Panc1 (cell line): ENCODE data around the gene NPR3. TPM values are rescaled to one million over a fixed set of nuclear protein-coding genes. Genes with fewer than 3 reads are reported as not detected.

Source experiments
- ATAC-seq: fragments of 200-7000 bp; cut with Tn5 transposase; 2 replicates; pipeline ENCODE4 v1.9.1; 2020; ENCODE audit warnings: mild to moderate bottlenecking, moderate library complexity
- BruUV-seq: library from RNA; stranded (reverse); fragments of 400-500 nt; replicated peaks from 2 replicates; lab custom pipeline; 2021; lab: Mats Ljungman, UMichigan
- CTCF ChIA-PET: fragments of 300-600 bp; sonication (Branson Sonifier 250); formaldehyde crosslinking; loops from one replicate; lab custom pipeline; 2022; ENCODE audit warnings: antibody characterized with exemption; lab: Charles Lee
- POLR2A ChIA-PET: fragments of 300-600 bp; sonication (Branson Sonifier 250); formaldehyde crosslinking; loops from one replicate; lab custom pipeline; 2022; ENCODE audit warnings: antibody characterized with exemption; lab: Charles Lee
- DNase-seq: peaks from one replicate; pipeline ENCODE4 v3.0.0-alpha.2; 2010; ENCODE audit warnings: low read depth, low spot score
- H3K27ac ChIP-seq: 2 replicates; pipeline ENCODE4 v1.5.1; 2011; ENCODE audit warnings: mild to moderate bottlenecking, low read length, inconsistent platforms
- H3K27me3 ChIP-seq: fragments of 200-500 bp; sonication (Bioruptor generic); 2 replicates; pipeline ENCODE4 v1.6.0; 2014; ENCODE audit warnings: low read length, inconsistent platforms; ENCODE audit not compliant: control insufficient read depth, insufficient read depth
- H3K36me3 ChIP-seq: fragments of 200-500 bp; sonication (Bioruptor generic); 2 replicates; pipeline ENCODE4 v1.5.1; 2014; ENCODE audit warnings: inconsistent platforms, mild to moderate bottlenecking, low read length, moderate library complexity; ENCODE audit not compliant: control insufficient read depth, insufficient read depth
- H3K4me1 ChIP-seq: 2 replicates; pipeline ENCODE4 v1.5.1; 2011; ENCODE audit warnings: inconsistent platforms, mild to moderate bottlenecking, low read length, moderate library complexity; ENCODE audit not compliant: control insufficient read depth, insufficient read depth
- H3K4me3 ChIP-seq, 2 experiments: 2 replicates each; pipeline ENCODE4 v1.5.1; 2011 to 2012; ENCODE audit warnings: low read depth in 2 of 2, low read length in 2 of 2, mild to moderate bottlenecking in 2 of 2, inconsistent platforms in 1 of 2, moderate library complexity in 1 of 2
- H3K9me3 ChIP-seq: fragments of 200-500 bp; sonication (Bioruptor generic); 2 replicates; pipeline ENCODE4 v1.5.1; 2014; ENCODE audit warnings: low read depth, mild to moderate bottlenecking, inconsistent platforms, low read length, moderate library complexity; ENCODE audit not compliant: control insufficient read depth, insufficient read depth
- POLR2AphosphoS5 ChIP-seq: IDR thresholded peaks from 2 replicates; pipeline ENCODE4 v1.6.1; 2012; ENCODE audit warnings: mild to moderate bottlenecking, low read depth, low read length, moderate library complexity
- SIN3A ChIP-seq: IDR thresholded peaks from 2 replicates; pipeline ENCODE4 v1.6.1; 2012; ENCODE audit warnings: low read depth, mild to moderate bottlenecking, low read length, moderate library complexity, borderline replicate concordance; ENCODE audit not compliant: insufficient read depth
- TCF7L2 ChIP-seq: IDR thresholded peaks from 2 replicates; pipeline ENCODE4 v1.6.1; 2011; ENCODE audit warnings: mild to moderate bottlenecking, low read depth, low read length, inconsistent platforms
- in situ Hi-C: cut with HindIII; loops from 2 replicates; pipeline ENCODE4 v1.10.0; 2016; ENCODE audit warnings: low sequenced_read_pairs, low pct_unique_long_range_greater_than_20kb
- intact Hi-C: fragments of 100-400 bp; cut with micrococcal nuclease; formaldehyde crosslinking; loops from one replicate; pipeline ENCODE4 v1.10.0; 2022; ENCODE audit not compliant: unreplicated experiment
- total RNA-seq: library from RNA; stranded (reverse); gene quantifications from one replicate; pipeline ENCODE4 v1.2.1, GENCODE V29; 2021; ENCODE audit not compliant: unreplicated experiment
- TF ChIP-seq, protein P1 (sequence below), 2 experiments: IDR thresholded peaks; 2 replicates each; pipeline ENCODE4 v1.6.1; 2011 to 2012; ENCODE audit warnings: low read depth in 2 of 2, control low read depth in 1 of 2, low read length in 1 of 2, mild to moderate bottlenecking in 1 of 2, moderate library complexity in 1 of 2; ENCODE audit not compliant: insufficient read depth in 1 of 2
- TF ChIP-seq, protein P2 (sequence below): fragments of 450-650 bp; IDR thresholded peaks from 2 replicates; pipeline ENCODE4 v1.5.1; 2017; ENCODE audit warnings: mild to moderate bottlenecking

NPR3 gene
- total RNA-seq, 1 experiment from 2014 or later, result 0.10 TPM

DNA sequence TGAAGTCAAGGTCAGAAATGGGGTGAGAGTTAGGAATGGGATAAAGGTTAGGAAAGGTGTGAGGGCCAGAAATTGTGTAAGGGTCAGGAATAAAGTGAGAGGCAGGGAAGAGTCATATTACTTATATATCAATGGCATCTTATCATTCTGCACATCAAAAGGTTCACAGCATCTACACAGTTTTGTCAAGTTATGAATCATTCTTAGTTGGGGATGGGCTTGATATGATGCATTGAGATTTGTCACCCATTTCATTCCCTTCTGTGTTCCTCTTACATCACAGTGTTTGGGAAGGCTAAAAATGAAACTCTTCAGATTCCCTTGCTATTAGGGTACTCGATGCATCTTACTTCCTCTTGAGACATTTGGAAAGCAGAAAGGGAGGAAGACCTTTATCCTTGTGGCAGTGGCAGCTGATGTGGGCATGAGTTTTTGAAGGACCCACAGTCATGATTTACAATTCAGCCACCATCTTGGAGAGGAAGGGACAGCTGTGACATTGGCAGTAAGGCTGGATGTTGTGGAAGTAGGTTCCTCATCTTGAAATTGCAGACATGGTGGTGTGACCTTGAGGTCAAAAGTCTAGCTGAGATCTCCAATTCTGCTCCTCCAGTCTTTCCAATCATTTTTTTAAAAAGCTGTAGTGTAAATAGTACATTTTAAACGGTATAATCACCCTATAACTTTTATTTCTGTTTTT, 24.2 kb upstream of the NPR3 start:
- Histone ChIP-seq H3K4me3 (no peak overlapping the region), H3K36me3 (no peaks in the 10 kb centered on the region), H3K9me3 (0 out of 2 replicates have a peak, but pooled peaks cover 4% of the 10 kb centered on the region), H3K27ac (no peak overlapping the region), H3K27me3 (no peaks in the 10 kb centered on the region), H3K4me1 (no peaks in the 10 kb centered on the region)
- intact Hi-C loops (no loop called here), in situ Hi-C loops (no loop called here)
- ChIA-PET CTCF (no interaction called here), POLR2A (no interaction called here)
- ATAC-seq (no peak), DNase-seq (no peak)
- TF ChIP-seq SIN3A, result no peak
- no peak for TF ChIP-seq TCF7L2
- TF ChIP-seq, protein P1, sequence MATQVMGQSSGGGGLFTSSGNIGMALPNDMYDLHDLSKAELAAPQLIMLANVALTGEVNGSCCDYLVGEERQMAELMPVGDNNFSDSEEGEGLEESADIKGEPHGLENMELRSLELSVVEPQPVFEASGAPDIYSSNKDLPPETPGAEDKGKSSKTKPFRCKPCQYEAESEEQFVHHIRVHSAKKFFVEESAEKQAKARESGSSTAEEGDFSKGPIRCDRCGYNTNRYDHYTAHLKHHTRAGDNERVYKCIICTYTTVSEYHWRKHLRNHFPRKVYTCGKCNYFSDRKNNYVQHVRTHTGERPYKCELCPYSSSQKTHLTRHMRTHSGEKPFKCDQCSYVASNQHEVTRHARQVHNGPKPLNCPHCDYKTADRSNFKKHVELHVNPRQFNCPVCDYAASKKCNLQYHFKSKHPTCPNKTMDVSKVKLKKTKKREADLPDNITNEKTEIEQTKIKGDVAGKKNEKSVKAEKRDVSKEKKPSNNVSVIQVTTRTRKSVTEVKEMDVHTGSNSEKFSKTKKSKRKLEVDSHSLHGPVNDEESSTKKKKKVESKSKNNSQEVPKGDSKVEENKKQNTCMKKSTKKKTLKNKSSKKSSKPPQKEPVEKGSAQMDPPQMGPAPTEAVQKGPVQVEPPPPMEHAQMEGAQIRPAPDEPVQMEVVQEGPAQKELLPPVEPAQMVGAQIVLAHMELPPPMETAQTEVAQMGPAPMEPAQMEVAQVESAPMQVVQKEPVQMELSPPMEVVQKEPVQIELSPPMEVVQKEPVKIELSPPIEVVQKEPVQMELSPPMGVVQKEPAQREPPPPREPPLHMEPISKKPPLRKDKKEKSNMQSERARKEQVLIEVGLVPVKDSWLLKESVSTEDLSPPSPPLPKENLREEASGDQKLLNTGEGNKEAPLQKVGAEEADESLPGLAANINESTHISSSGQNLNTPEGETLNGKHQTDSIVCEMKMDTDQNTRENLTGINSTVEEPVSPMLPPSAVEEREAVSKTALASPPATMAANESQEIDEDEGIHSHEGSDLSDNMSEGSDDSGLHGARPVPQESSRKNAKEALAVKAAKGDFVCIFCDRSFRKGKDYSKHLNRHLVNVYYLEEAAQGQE (IDR thresholded peaks at IDR 0.05; ENCODE audit: insufficient read depth in 1 of 2, low read depth in 2 of 2, low read length in 1 of 2), result no peak
- TF ChIP-seq, protein P2, sequence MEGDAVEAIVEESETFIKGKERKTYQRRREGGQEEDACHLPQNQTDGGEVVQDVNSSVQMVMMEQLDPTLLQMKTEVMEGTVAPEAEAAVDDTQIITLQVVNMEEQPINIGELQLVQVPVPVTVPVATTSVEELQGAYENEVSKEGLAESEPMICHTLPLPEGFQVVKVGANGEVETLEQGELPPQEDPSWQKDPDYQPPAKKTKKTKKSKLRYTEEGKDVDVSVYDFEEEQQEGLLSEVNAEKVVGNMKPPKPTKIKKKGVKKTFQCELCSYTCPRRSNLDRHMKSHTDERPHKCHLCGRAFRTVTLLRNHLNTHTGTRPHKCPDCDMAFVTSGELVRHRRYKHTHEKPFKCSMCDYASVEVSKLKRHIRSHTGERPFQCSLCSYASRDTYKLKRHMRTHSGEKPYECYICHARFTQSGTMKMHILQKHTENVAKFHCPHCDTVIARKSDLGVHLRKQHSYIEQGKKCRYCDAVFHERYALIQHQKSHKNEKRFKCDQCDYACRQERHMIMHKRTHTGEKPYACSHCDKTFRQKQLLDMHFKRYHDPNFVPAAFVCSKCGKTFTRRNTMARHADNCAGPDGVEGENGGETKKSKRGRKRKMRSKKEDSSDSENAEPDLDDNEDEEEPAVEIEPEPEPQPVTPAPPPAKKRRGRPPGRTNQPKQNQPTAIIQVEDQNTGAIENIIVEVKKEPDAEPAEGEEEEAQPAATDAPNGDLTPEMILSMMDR, result no peak
- no peak for TF ChIP-seq POLR2AphosphoS5
- BruUV-seq, result no TSS peak

DNA sequence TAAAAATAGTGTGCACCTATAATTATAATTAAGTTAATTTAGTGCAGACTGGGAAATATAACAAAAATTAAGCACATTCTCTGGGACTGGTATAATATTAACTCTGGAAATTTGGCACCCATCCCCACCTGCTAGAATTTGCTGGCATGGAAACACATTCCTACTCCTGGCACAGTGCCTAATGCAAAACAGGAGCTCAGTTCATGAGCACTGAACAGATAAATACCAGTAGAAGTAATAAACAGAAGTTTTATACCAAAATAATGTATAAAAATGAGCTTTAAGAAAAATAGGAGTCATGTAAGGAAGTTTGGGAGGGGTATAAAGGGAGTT, 23.7 kb upstream of the NPR3 start:
- in situ Hi-C loops, result no loop called here
- no TSS peak for BruUV-seq
- Histone ChIP-seq H3K27ac (no peak overlapping the region), H3K4me1 (no peaks in the 10 kb centered on the region), H3K9me3 (0 out of 2 replicates have a peak, but pooled peaks cover 4% of the 10 kb centered on the region), H3K36me3 (no peaks in the 10 kb centered on the region), H3K4me3 (no peak overlapping the region), H3K27me3 (no peaks in the 10 kb centered on the region)
- DNase-seq, result no peak
- ChIA-PET CTCF (no interaction called here), POLR2A (no interaction called here)
- intact Hi-C loops, result no loop called here
- no peak for TF ChIP-seq SIN3A
- TF ChIP-seq POLR2AphosphoS5, result no peak
- no peak for TF ChIP-seq TCF7L2
- TF ChIP-seq, protein P2, result no peak
- TF ChIP-seq, protein P1 (IDR thresholded peaks at IDR 0.05; ENCODE audit: insufficient read depth in 1 of 2, low read depth in 2 of 2, low read length in 1 of 2), result no peak
- no peak for ATAC-seq
